ENCODE results near the gene SETD4.

SETD4 gene

GRCh38 chr21:36039861-36040260 lies 20.5 kb downstream of the SETD4 start:
- Histone ChIP-seq H3K27me3 (ENCODE audit: control insufficient read depth in 1 of 2, insufficient read depth in 1 of 2, low read length in 2 of 2) (no peaks in the 10 kb centered on the region), H3K4me3 (ENCODE audit: insufficient read depth in 1 of 2, low read depth in 1 of 2, low read length in 2 of 2) (no peak overlapping the region), H3K79me1 (replicated peaks; ENCODE audit: low read length, poor library complexity, severe bottlenecking) (peaks cover 9% of the 10 kb centered on the region), H2BK5ac (ENCODE audit: low read depth, low read length, poor library complexity, severe bottlenecking) (no peak overlapping the region), H3K14ac (ENCODE audit: low read length in 2 of 2) (no peak overlapping the region), H3K23ac (ENCODE audit: low read length in 2 of 2) (no peak overlapping the region), H4K8ac (ENCODE audit: low read length) (no peak overlapping the region), H2AK5ac (ENCODE audit: low read length, severe bottlenecking) (no peak overlapping the region), H3K18ac (ENCODE audit: low read depth in 1 of 2, low read length in 2 of 2) (no peak overlapping the region), H3K4me2 (ENCODE audit: low read length, poor library complexity, severe bottlenecking) (no peak overlapping the region), H2AFZ (ENCODE audit: low read depth, low read length) (no peak overlapping the region), H4K91ac (ENCODE audit: low read length) (no peak overlapping the region), H3K36me3 (ENCODE audit: control insufficient read depth in 1 of 2, insufficient read depth in 2 of 2, low read depth in 1 of 2, low read length in 2 of 2) (peaks cover 44 to 88% of the 10 kb centered on the region in 2 experiments), H3K4ac (ENCODE audit: low read depth in 1 of 2, low read length in 2 of 2) (no peak overlapping the region), H3K9me3 (ENCODE audit: control insufficient read depth, low read length) (no peaks in the 10 kb centered on the region), H2BK15ac (ENCODE audit: low read depth, poor library complexity, severe bottlenecking) (no peak overlapping the region), H3K27ac (ENCODE audit: low read length, poor library complexity, severe bottlenecking) (no peak overlapping the region), H2BK120ac (ENCODE audit: low read depth, low read length) (no peak overlapping the region), H2BK12ac (ENCODE audit: low read length in 2 of 2) (no peak overlapping the region), H3K9ac (ENCODE audit: low read length) (no peak overlapping the region), H3K4me1 (ENCODE audit: control insufficient read depth, insufficient read depth, low read depth, low read length) (peaks cover 8% of the 10 kb centered on the region)
- no peak for DNase-seq
- WGBS: over 99% methylated on average over 6 of the region's 6 CpGs

DNA sequence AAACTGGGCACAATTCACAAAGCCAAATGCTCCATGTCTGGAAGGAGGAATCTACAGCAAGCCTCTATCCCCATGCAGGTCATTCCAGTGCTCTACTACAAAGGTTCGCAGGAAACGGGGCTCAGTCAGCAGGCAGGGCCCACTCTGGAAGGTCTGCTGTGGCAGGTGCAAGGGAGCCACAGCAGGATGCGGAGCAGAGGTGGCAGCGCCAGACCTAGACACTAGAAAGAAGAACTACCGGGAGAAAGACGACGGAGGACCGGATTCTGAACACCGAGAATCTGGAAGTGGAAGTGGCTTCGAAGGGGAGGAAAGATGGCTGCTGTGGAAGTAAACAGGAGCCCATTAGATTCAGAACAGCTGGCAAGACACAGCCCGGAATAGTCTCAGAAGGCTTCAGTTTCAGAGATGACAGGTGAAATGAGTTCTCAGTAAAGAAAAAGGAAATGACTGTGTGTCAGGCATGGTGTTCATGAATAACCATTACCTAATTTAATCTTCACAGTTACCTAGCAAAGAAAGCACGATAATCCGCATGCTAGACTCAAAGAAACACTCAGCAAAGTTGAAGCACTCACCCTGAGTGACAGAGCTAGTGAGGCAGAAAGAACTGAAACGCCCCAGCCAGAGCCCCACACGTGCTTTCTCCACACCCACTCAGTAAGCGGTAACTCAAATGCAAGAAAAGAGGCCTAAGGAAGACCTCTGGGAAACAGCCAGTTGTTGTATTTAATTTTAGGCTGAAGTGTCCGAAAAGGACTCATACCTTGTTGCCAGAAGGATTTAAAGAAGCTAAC lies 21.4 kb downstream of the SETD4 start:
- Histone ChIP-seq H3K27me3 (ENCODE audit: control insufficient read depth in 1 of 2, insufficient read depth in 1 of 2, low read length in 2 of 2) (no peaks in the 10 kb centered on the region), H2BK120ac (ENCODE audit: low read depth, low read length) (no peak overlapping the region), H3K36me3 (ENCODE audit: control insufficient read depth in 1 of 2, insufficient read depth in 2 of 2, low read depth in 1 of 2, low read length in 2 of 2) (peaks cover 43 to 84% of the 10 kb centered on the region in 2 experiments), H3K4me3 (ENCODE audit: insufficient read depth in 1 of 2, low read depth in 1 of 2, low read length in 2 of 2) (no peak overlapping the region), H3K23ac (ENCODE audit: low read length in 2 of 2) (no peak overlapping the region), H3K4ac (ENCODE audit: low read depth in 1 of 2, low read length in 2 of 2) (no peak overlapping the region), H2AK5ac (ENCODE audit: low read length, severe bottlenecking) (no peak overlapping the region), H3K9me3 (ENCODE audit: control insufficient read depth, low read length) (no peaks in the 10 kb centered on the region), H2BK15ac (ENCODE audit: low read depth, poor library complexity, severe bottlenecking) (no peak overlapping the region), H2AFZ (ENCODE audit: low read depth, low read length) (no peak overlapping the region), H2BK12ac (ENCODE audit: low read length in 2 of 2) (no peak overlapping the region), H3K18ac (ENCODE audit: low read depth in 1 of 2, low read length in 2 of 2) (no peak overlapping the region), H3K27ac (ENCODE audit: low read length, poor library complexity, severe bottlenecking) (no peak overlapping the region), H4K91ac (ENCODE audit: low read length) (no peak overlapping the region), H2BK5ac (ENCODE audit: low read depth, low read length, poor library complexity, severe bottlenecking) (no peak overlapping the region), H3K4me1 (ENCODE audit: control insufficient read depth, insufficient read depth, low read depth, low read length) (peaks cover 8% of the 10 kb centered on the region), H4K8ac (ENCODE audit: low read length) (no peak overlapping the region), H3K79me1 (replicated peaks; ENCODE audit: low read length, poor library complexity, severe bottlenecking) (peaks cover 5% of the 10 kb centered on the region), H3K14ac (ENCODE audit: low read length in 2 of 2) (no peak overlapping the region), H3K9ac (ENCODE audit: low read length) (no peak overlapping the region), H3K4me2 (ENCODE audit: low read length, poor library complexity, severe bottlenecking) (no peak overlapping the region)
- WGBS: 97% methylated on average over 13 of the region's 17 CpGs
- no peak for DNase-seq

DNA sequence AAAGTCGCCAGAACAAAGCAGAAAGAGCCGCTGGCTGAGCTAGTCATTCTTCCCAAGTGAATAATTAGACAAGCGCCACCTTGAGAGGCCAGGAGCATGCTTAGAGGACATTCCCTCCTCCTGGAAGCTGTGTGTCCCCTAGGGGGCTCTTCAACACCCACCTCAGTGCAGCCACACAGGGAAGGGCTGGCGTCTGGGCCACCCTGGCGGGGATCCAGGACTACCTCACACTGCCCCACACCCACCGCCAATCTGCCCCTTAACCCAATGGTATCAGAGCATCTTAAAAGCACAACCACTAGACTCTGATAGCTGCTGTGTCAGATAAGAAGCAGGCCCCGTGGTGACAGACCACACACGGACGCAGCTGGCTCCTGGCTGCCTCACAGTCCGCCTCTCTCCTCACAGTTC lies 24.9 kb downstream of the SETD4 start:
- no peak overlapping the region for H2BK15ac ChIP-seq (ENCODE audit: low read depth, poor library complexity, severe bottlenecking)
- no peak overlapping the region for H3K27ac ChIP-seq (ENCODE audit: low read length, poor library complexity, severe bottlenecking)
- no peak for DNase-seq
- no peak overlapping the region for H3K18ac ChIP-seq (ENCODE audit: low read depth in 1 of 2, low read length in 2 of 2)
- peaks cover 50 to 59% of the 10 kb centered on the region in 2 experiments for H3K36me3 ChIP-seq (ENCODE audit: control insufficient read depth in 1 of 2, insufficient read depth in 2 of 2, low read depth in 1 of 2, low read length in 2 of 2)
- WGBS: 81% methylated on average over 10 of the region's 10 CpGs
- no peak overlapping the region for H3K14ac ChIP-seq (ENCODE audit: low read length in 2 of 2)
- H3K23ac ChIP-seq (ENCODE audit: low read length in 2 of 2): no peak overlapping the region
- no peak overlapping the region for H3K4ac ChIP-seq (ENCODE audit: low read depth in 1 of 2, low read length in 2 of 2)
- no peak overlapping the region for H3K4me3 ChIP-seq (ENCODE audit: insufficient read depth in 1 of 2, low read depth in 1 of 2, low read length in 2 of 2)
- peaks cover 8% of the 10 kb centered on the region for H3K4me1 ChIP-seq (ENCODE audit: control insufficient read depth, insufficient read depth, low read depth, low read length)
- H2AK5ac ChIP-seq (ENCODE audit: low read length, severe bottlenecking): no peak overlapping the region
- no peaks in the 10 kb centered on the region for H3K9me3 ChIP-seq (ENCODE audit: control insufficient read depth, low read length)
- H2BK12ac ChIP-seq (ENCODE audit: low read length in 2 of 2): no peak overlapping the region
- H3K27me3 ChIP-seq (ENCODE audit: control insufficient read depth in 1 of 2, insufficient read depth in 1 of 2, low read length in 2 of 2): no peaks in the 10 kb centered on the region
- H3K9ac ChIP-seq (ENCODE audit: low read length): no peak overlapping the region
- H4K8ac ChIP-seq (ENCODE audit: low read length): no peak overlapping the region
- no peak overlapping the region for H4K91ac ChIP-seq (ENCODE audit: low read length)
- no peak overlapping the region for H2BK5ac ChIP-seq (ENCODE audit: low read depth, low read length, poor library complexity, severe bottlenecking)
- H3K4me2 ChIP-seq (ENCODE audit: low read length, poor library complexity, severe bottlenecking): no peak overlapping the region
- no peak overlapping the region for H2BK120ac ChIP-seq (ENCODE audit: low read depth, low read length)
- no peak overlapping the region for H2AFZ ChIP-seq (ENCODE audit: low read depth, low read length)
- H3K79me1 ChIP-seq (replicated peaks; ENCODE audit: low read length, poor library complexity, severe bottlenecking): peaks cover 2% of the 10 kb centered on the region

DNA sequence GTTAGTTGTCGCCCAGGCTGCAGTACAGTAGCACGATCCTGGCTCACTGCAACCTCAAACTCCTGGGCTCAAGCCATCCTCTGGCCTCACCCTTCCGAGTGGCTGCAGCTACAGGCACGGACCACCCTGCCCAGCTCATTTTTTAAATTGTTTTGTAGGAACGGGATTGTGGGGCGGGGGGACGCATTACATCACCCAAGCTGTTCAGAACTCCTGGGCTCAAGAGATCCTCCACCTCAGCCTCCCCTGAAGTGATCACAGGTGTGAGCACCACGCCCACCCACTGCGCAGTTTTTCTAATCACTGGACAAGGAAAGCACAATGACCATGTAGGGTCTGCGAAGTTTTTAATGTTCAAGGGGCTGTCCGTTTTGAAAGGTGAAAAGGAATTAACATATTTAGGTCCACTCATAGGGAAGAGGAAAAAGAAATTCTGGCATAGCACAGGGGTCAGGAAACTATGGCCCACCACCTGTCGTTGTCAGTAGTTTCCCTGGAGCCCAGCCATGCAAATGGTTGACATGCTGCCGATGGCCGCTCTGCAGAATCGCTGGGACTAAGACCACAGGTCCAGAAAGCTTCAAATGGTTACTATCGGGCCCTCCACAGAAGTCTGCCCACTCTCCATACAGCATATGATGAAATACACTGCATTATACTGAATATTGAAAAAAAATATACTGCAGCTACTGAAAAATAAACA lies 26.0 kb downstream of the SETD4 start:
- DNase-seq: no peak
- peaks cover 46 to 49% of the 10 kb centered on the region in 2 experiments for H3K36me3 ChIP-seq (ENCODE audit: control insufficient read depth in 1 of 2, insufficient read depth in 2 of 2, low read depth in 1 of 2, low read length in 2 of 2)
- H3K14ac ChIP-seq (ENCODE audit: low read length in 2 of 2): no peak overlapping the region
- no peak overlapping the region for H2AFZ ChIP-seq (ENCODE audit: low read depth, low read length)
- no peak overlapping the region for H3K4me2 ChIP-seq (ENCODE audit: low read length, poor library complexity, severe bottlenecking)
- no peak overlapping the region for H4K8ac ChIP-seq (ENCODE audit: low read length)
- no peak overlapping the region for H4K91ac ChIP-seq (ENCODE audit: low read length)
- no peak overlapping the region for H3K23ac ChIP-seq (ENCODE audit: low read length in 2 of 2)
- no peaks in the 10 kb centered on the region for H3K27me3 ChIP-seq (ENCODE audit: control insufficient read depth in 1 of 2, insufficient read depth in 1 of 2, low read length in 2 of 2)
- no peak overlapping the region for H3K27ac ChIP-seq (ENCODE audit: low read length, poor library complexity, severe bottlenecking)
- H3K4me3 ChIP-seq (ENCODE audit: insufficient read depth in 1 of 2, low read depth in 1 of 2, low read length in 2 of 2): no peak overlapping the region
- H2BK5ac ChIP-seq (ENCODE audit: low read depth, low read length, poor library complexity, severe bottlenecking): no peak overlapping the region
- H2AK5ac ChIP-seq (ENCODE audit: low read length, severe bottlenecking): no peak overlapping the region
- peaks cover 8% of the 10 kb centered on the region for H3K4me1 ChIP-seq (ENCODE audit: control insufficient read depth, insufficient read depth, low read depth, low read length)
- no peak overlapping the region for H3K18ac ChIP-seq (ENCODE audit: low read depth in 1 of 2, low read length in 2 of 2)
- H2BK120ac ChIP-seq (ENCODE audit: low read depth, low read length): no peak overlapping the region
- 92% methylated on average over 15 of the region's 16 CpGs for WGBS
- no peak overlapping the region for H2BK15ac ChIP-seq (ENCODE audit: low read depth, poor library complexity, severe bottlenecking)
- H3K4ac ChIP-seq (ENCODE audit: low read depth in 1 of 2, low read length in 2 of 2): no peak overlapping the region
- no peak overlapping the region for H3K9ac ChIP-seq (ENCODE audit: low read length)
- no peak overlapping the region for H2BK12ac ChIP-seq (ENCODE audit: low read length in 2 of 2)
- H3K9me3 ChIP-seq (ENCODE audit: control insufficient read depth, low read length): no peaks in the 10 kb centered on the region
- peaks cover 2% of the 10 kb centered on the region for H3K79me1 ChIP-seq (replicated peaks; ENCODE audit: low read length, poor library complexity, severe bottlenecking)
